ENCODE data around the gene CEBPE.

The CEBPE gene

GRCh38 chr14:23119363-23120327 is 590 bp upstream of the CEBPE start:
- Histone ChIP-seq H3K27ac (ENCODE audit: low read length) (no peak overlapping the region), H3K36me3 (ENCODE audit: control insufficient read depth, low read depth, low read length) (no peaks in the 10 kb centered on the region), H3K9me3 (ENCODE audit: control insufficient read depth, low read depth, low read length) (no peaks in the 10 kb centered on the region), H3K4me1 (ENCODE audit: control insufficient read depth, low read depth, low read length) (peaks cover 14% of the 10 kb centered on the region), H3K9ac (ENCODE audit: low read length) (no peak overlapping the region), H3K27me3 (ENCODE audit: control insufficient read depth, insufficient read depth, low read length) (no peaks in the 10 kb centered on the region), H3K4me3 (ENCODE audit: low read length) (no peak overlapping the region)

- peaks cover 11% of the 10 kb centered on the region for H3K4me1 ChIP-seq (ENCODE audit: control insufficient read depth, low read depth, low read length)
Observed at GRCh38 chr14:23117371-23118020, 1.6 kb downstream of the CEBPE start.

GRCh38 chr14:23115918-23116317 is 3.1 kb downstream of the CEBPE start:
- H3K9ac ChIP-seq (ENCODE audit: low read length) = no peak overlapping the region
- H3K4me1 ChIP-seq (ENCODE audit: control insufficient read depth, low read depth, low read length) = peaks cover 7% of the 10 kb centered on the region
- no peaks in the 10 kb centered on the region for H3K9me3 ChIP-seq (ENCODE audit: control insufficient read depth, low read depth, low read length)
- no peaks in the 10 kb centered on the region for H3K36me3 ChIP-seq (ENCODE audit: control insufficient read depth, low read depth, low read length)
- H3K27me3 ChIP-seq (ENCODE audit: control insufficient read depth, insufficient read depth, low read length) = peaks cover 3% of the 10 kb centered on the region
- no peak overlapping the region for H3K27ac ChIP-seq (ENCODE audit: low read length)
- H3K4me3 ChIP-seq (ENCODE audit: low read length) = no peak overlapping the region

More at GRCh38 chr14:23117371-23118020, 1.6 kb downstream of the CEBPE start:
- Histone ChIP-seq H3K36me3 (ENCODE audit: control insufficient read depth, low read depth, low read length) (no peaks in the 10 kb centered on the region), H3K9me3 (ENCODE audit: control insufficient read depth, low read depth, low read length) (no peaks in the 10 kb centered on the region), H3K27me3 (ENCODE audit: control insufficient read depth, insufficient read depth, low read length) (no peaks in the 10 kb centered on the region), H3K9ac (ENCODE audit: low read length) (no peak overlapping the region), H3K27ac (ENCODE audit: low read length) (no peak overlapping the region), H3K4me3 (ENCODE audit: low read length) (no peak overlapping the region)

GRCh38 chr14:23115039-23115731 is 3.9 kb downstream of the CEBPE start:
- Histone ChIP-seq H3K4me1 (ENCODE audit: control insufficient read depth, low read depth, low read length) (peaks cover 4% of the 10 kb centered on the region), H3K9me3 (ENCODE audit: control insufficient read depth, low read depth, low read length) (no peaks in the 10 kb centered on the region), H3K27ac (ENCODE audit: low read length) (no peak overlapping the region), H3K9ac (ENCODE audit: low read length) (no peak overlapping the region), H3K27me3 (ENCODE audit: control insufficient read depth, insufficient read depth, low read length) (peaks cover 6% of the 10 kb centered on the region), H3K36me3 (ENCODE audit: control insufficient read depth, low read depth, low read length) (no peaks in the 10 kb centered on the region), H3K4me3 (ENCODE audit: low read length) (no peak overlapping the region)

- Histone ChIP-seq H3K4me1 (ENCODE audit: control insufficient read depth, low read depth, low read length) (peaks cover 4% of the 10 kb centered on the region), H3K9ac (ENCODE audit: low read length) (no peak overlapping the region), H3K4me3 (ENCODE audit: low read length) (no peak overlapping the region), H3K9me3 (ENCODE audit: control insufficient read depth, low read depth, low read length) (no peaks in the 10 kb centered on the region), H3K36me3 (ENCODE audit: control insufficient read depth, low read depth, low read length) (no peaks in the 10 kb centered on the region), H3K27ac (ENCODE audit: low read length) (no peak overlapping the region), H3K27me3 (ENCODE audit: control insufficient read depth, insufficient read depth, low read length) (peaks cover 6% of the 10 kb centered on the region)
Observed at GRCh38 chr14:23114669-23115038, 4.4 kb downstream of the CEBPE start.

GRCh38 chr14:23114120-23114458 is 5.0 kb downstream of the CEBPE start:
- no peak overlapping the region for H3K27ac ChIP-seq (ENCODE audit: low read length)
- no peak overlapping the region for H3K9ac ChIP-seq (ENCODE audit: low read length)
- no peaks in the 10 kb centered on the region for H3K36me3 ChIP-seq (ENCODE audit: control insufficient read depth, low read depth, low read length)
- no peak overlapping the region for H3K4me3 ChIP-seq (ENCODE audit: low read length)
- H3K27me3 ChIP-seq (ENCODE audit: control insufficient read depth, insufficient read depth, low read length) = peaks cover 6% of the 10 kb centered on the region
- peaks cover under 1% of the 10 kb centered on the region for H3K4me1 ChIP-seq (ENCODE audit: control insufficient read depth, low read depth, low read length)
- no peaks in the 10 kb centered on the region for H3K9me3 ChIP-seq (ENCODE audit: control insufficient read depth, low read depth, low read length)

GRCh38 chr14:23113431-23114119 is 5.5 kb downstream of the CEBPE start:
- Histone ChIP-seq H3K4me3 (ENCODE audit: low read length) (no peak overlapping the region), H3K27ac (ENCODE audit: low read length) (no peak overlapping the region), H3K27me3 (ENCODE audit: control insufficient read depth, insufficient read depth, low read length) (peaks cover 6% of the 10 kb centered on the region), H3K4me1 (ENCODE audit: control insufficient read depth, low read depth, low read length) (no peaks in the 10 kb centered on the region), H3K9me3 (ENCODE audit: control insufficient read depth, low read depth, low read length) (no peaks in the 10 kb centered on the region), H3K9ac (ENCODE audit: low read length) (no peak overlapping the region), H3K36me3 (ENCODE audit: control insufficient read depth, low read depth, low read length) (no peaks in the 10 kb centered on the region)

GRCh38 chr14:23112359-23113178 is 6.5 kb downstream of the CEBPE start:
- Histone ChIP-seq H3K9me3 (ENCODE audit: control insufficient read depth, low read depth, low read length) (no peaks in the 10 kb centered on the region), H3K4me3 (ENCODE audit: low read length) (no peak overlapping the region), H3K36me3 (ENCODE audit: control insufficient read depth, low read depth, low read length) (no peaks in the 10 kb centered on the region), H3K27me3 (ENCODE audit: control insufficient read depth, insufficient read depth, low read length) (peaks cover 6% of the 10 kb centered on the region), H3K27ac (ENCODE audit: low read length) (no peak overlapping the region), H3K4me1 (ENCODE audit: control insufficient read depth, low read depth, low read length) (no peaks in the 10 kb centered on the region), H3K9ac (ENCODE audit: low read length) (no peak overlapping the region)

GRCh38 chr14:23110579-23111365 is 8.3 kb downstream of the CEBPE start:
- H3K27ac ChIP-seq (ENCODE audit: low read length) = no peak overlapping the region
- peaks cover 6% of the 10 kb centered on the region for H3K27me3 ChIP-seq (ENCODE audit: control insufficient read depth, insufficient read depth, low read length)
- no peak overlapping the region for H3K9ac ChIP-seq (ENCODE audit: low read length)
- H3K36me3 ChIP-seq (ENCODE audit: control insufficient read depth, low read depth, low read length) = no peaks in the 10 kb centered on the region
- H3K4me1 ChIP-seq (ENCODE audit: control insufficient read depth, low read depth, low read length) = peaks cover 8% of the 10 kb centered on the region
- H3K9me3 ChIP-seq (ENCODE audit: control insufficient read depth, low read depth, low read length) = no peaks in the 10 kb centered on the region
- H3K4me3 ChIP-seq (ENCODE audit: low read length) = no peak overlapping the region

- H3K4me3 ChIP-seq (ENCODE audit: low read length) = no peak overlapping the region
- H3K27me3 ChIP-seq (ENCODE audit: control insufficient read depth, insufficient read depth, low read length) = peaks cover 6% of the 10 kb centered on the region
- H3K4me1 ChIP-seq (ENCODE audit: control insufficient read depth, low read depth, low read length) = peaks cover 16% of the 10 kb centered on the region
- H3K9me3 ChIP-seq (ENCODE audit: control insufficient read depth, low read depth, low read length) = no peaks in the 10 kb centered on the region
- no peak overlapping the region for H3K27ac ChIP-seq (ENCODE audit: low read length)
- no peak overlapping the region for H3K9ac ChIP-seq (ENCODE audit: low read length)
- no peaks in the 10 kb centered on the region for H3K36me3 ChIP-seq (ENCODE audit: control insufficient read depth, low read depth, low read length)
Observed at GRCh38 chr14:23109769-23110168, 9.3 kb downstream of the CEBPE start.
